ENCODE measurements around the gene GTF2F2. TPM values are rescaled to one million over a fixed set of nuclear protein-coding genes. Genes with fewer than 3 reads are reported as not detected.

Gene GTF2F2
- total RNA-seq, 1 experiment from 2014 or later: 40.1 TPM

- Histone ChIP-seq H3K4me1 (ENCODE audit: control insufficient read depth in 1 of 2, insufficient read depth in 2 of 2, low read length in 2 of 2) (peaks cover 46 to 58% of the 10 kb centered on the region in 2 experiments), H3K4me2 (ENCODE audit: low read length) (peak overlapping the region; percentile 46), H3K79me2 (ENCODE audit: insufficient read depth, low read length) (no peaks in the 10 kb centered on the region), H2AFZ (ENCODE audit: low read depth, low read length, poor library complexity, severe bottlenecking) (no peak overlapping the region), H3K27me3 (ENCODE audit: insufficient read depth, low read length) (no peaks in the 10 kb centered on the region), H3K27ac (ENCODE audit: low read depth, low read length) (peak overlapping the region; percentile 58), H3K9ac (ENCODE audit: low read length) (peak overlapping the region; percentile 31), H3K9me2 (ENCODE audit: insufficient read depth) (no peaks in the 10 kb centered on the region), H4K20me1 (ENCODE audit: insufficient read depth) (no peaks in the 10 kb centered on the region), H3K9me3 (ENCODE audit: control insufficient read depth in 1 of 2, insufficient read depth in 1 of 2, low read depth in 1 of 2, low read length in 2 of 2) (peaks cover 0 to 5% of the 10 kb centered on the region in 2 experiments; a peak in 2 of 4 replicates), H3K4me3 (replicated peaks in 1 of 2; ENCODE audit: low read depth in 1 of 2, low read length in 2 of 2) (no peak overlapping the region), H3K36me3 (ENCODE audit: control insufficient read depth in 1 of 2, insufficient read depth in 2 of 2, low read length in 2 of 2) (peaks cover 0 to 3% of the 10 kb centered on the region in 2 experiments; a peak in 2 of 4 replicates)
- BruUV-seq (replicated peaks): no TSS peak
- ATAC-seq (peak; percentile 97), DNase-seq (ENCODE audit: low read depth, low spot score) (peak; percentile 79)
- intact Hi-C loops (cut with micrococcal nuclease): loop anchor here (1.0 to 10.0 kb wide), 5 partner anchors 28 to 234 kb away; partner anchors contain the start of gene GTF2F2
- RAD21 ChIA-PET (ENCODE audit: low non-redundant PET in 1 of 2, low total read pairs in 2 of 2, uncharacterized antibody in 2 of 2, unreplicated experiment in 2 of 2): interaction anchor here (0.6 to 2.3 kb wide), 11 partner anchors 14 to 234 kb away, joined by 3 to 13 read pairs (median 3); no protein-coding TSS in a partner anchor
- POLR2A ChIA-PET: interaction anchor here (1.1 kb wide), 2 partner anchors 221 to 235 kb away, joined by 3 read pairs; no protein-coding TSS in a partner anchor
- TF ChIP-seq EZH2phosphoT487 (IDR thresholded peaks at IDR 0.05; ENCODE audit: borderline replicate concordance) (no peak), POLR2A (IDR thresholded peaks at IDR 0.05; ENCODE audit: borderline replicate concordance, extremely low read depth, insufficient read depth, insufficient read length) (no peak), CBX3 (IDR thresholded peaks at IDR 0.05; ENCODE audit: low read depth) (peak; percentile 46; the same call in 1 of the 2 replicates), ELF1 (IDR thresholded peaks at IDR 0.05; ENCODE audit: borderline replicate concordance, low read depth) (no peak), POLR2AphosphoS5 (IDR thresholded peaks at IDR 0.05; ENCODE audit: low read depth, low read length) (no peak), YY1 (IDR thresholded peaks at IDR 0.05; ENCODE audit: extremely low read depth, insufficient replicate concordance, low read depth, low read length) (peak; percentile 43), REST (IDR thresholded peaks at IDR 0.05; ENCODE audit: low read depth) (no peak), ZNF274 (IDR thresholded peaks at IDR 0.05; ENCODE audit: low read depth, low read length) (no peak), SIN3A (IDR thresholded peaks at IDR 0.05; ENCODE audit: low read depth) (no peak), SP1 (IDR thresholded peaks at IDR 0.05; ENCODE audit: low read depth) (no peak), ATF3 (IDR thresholded peaks at IDR 0.05) (no peak), EGR1 (IDR thresholded peaks at IDR 0.05; ENCODE audit: low read depth) (no peak), RAD21 (IDR thresholded peaks at IDR 0.05; ENCODE audit: low read depth) (peak; percentile 98), CEBPB (IDR thresholded peaks at IDR 0.05; ENCODE audit: low read depth) (no peak), SRF (IDR thresholded peaks at IDR 0.05; ENCODE audit: low read depth) (no peak), CTCF (IDR thresholded peaks at IDR 0.05 in 2 of 3, conservative IDR thresholded peaks at IDR 0.05 in 1 of 3; ENCODE audit: borderline replicate concordance in 1 of 3, insufficient read depth in 1 of 3, low read depth in 2 of 3, low read length in 2 of 3) (peak; percentile 79 to 94 (median 92); a peak in 5 of 6 replicates), FOSL1 (IDR thresholded peaks at IDR 0.05; ENCODE audit: low read depth) (no peak), JUND (IDR thresholded peaks at IDR 0.05) (no peak; the same call in 1 of the 2 replicates)
- CTCF ChIA-PET: interaction anchor here (0.6 to 3.3 kb wide), 16 partner anchors 10 to 308 kb away, joined by 3 to 55 read pairs (median 4); no protein-coding TSS in a partner anchor
Observed at GRCh38 chr13:45280751-45281634, 160.7 kb downstream of the GTF2F2 start.

Measured in HCT116 (cell line).